ENCODE results near the gene DGKI. TPM values are rescaled to one million over a fixed set of nuclear protein-coding genes. Genes with fewer than 3 reads are reported as not detected.
A peak's percentile ranks its signal among the peaks of the same experiment; 100 is the strongest.

The DGKI gene
- total RNA-seq, 2 donors from 2014 or later = 17.8 to 18.2 TPM

DNA sequence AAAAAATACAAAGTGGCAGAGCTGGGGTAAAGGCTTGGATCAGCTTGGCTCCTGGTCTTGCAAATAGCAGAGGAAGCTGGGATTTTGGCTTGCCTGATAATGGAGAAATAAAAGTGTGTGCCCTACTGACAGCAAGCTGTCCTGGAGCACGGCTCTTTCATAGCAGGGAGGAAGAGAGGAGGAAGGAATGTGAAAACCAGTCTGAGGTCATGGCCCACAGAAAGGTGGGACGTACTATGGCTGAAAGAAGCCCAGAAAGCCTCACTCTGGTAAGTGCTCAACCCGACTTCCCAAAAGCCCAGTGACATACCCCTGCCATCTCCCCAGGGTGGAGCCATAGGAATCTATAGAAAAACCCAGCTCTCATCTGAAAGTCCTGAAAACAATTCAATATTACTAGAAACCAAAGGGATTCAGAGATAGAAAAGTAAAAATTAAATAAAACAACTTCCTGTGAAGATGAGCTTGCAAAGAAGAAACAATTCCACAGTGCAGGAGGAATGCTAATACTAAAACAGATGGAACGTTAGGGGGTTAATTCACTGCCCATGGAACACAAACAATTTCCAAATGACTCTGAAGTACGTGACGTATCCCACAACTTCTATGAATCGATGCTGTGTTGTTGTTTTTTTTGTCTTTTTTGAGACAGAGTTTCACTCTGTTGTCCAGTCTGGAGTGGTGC is 256.6 kb downstream of the DGKI start:
- Mint-ChIP-seq H3K4me1 (ENCODE audit: low read depth) (no peaks in the 10 kb centered on the region), H3K36me3 (ENCODE audit: insufficient read depth in 2 of 2) (no peaks in the 10 kb centered on the region), H3K9me3 (no peaks in the 10 kb centered on the region), H3K4me3 (no peak overlapping the region), H3K27me3 (ENCODE audit: low read depth) (peaks cover 8% of the 10 kb centered on the region), H3K27ac (no peak overlapping the region)
- ATAC-seq (replicated peaks in 1 of 2) = no peak
- DNase-seq = no peak

DNA sequence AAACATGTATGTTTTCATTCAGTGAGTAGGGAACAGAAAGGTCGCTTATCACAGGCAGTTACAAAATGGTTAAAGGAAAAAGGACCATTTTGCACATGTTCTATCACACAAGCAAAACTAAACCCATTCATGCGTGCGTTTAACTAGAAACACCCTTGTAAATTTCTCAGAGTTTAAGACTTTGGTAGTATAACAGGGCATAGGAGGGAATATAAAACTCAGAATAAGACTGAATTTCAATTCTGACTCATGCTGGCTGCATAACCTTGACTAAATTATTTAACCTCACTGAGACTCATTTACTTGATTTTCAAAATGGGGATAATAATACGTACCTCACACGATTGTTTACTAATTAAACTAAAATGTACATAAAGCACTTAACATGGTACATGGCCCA is 259.4 kb downstream of the DGKI start:
- Mint-ChIP-seq H3K27me3 (ENCODE audit: low read depth) (peaks cover 7% of the 10 kb centered on the region), H3K9me3 (no peaks in the 10 kb centered on the region), H3K27ac (no peak overlapping the region), H3K36me3 (ENCODE audit: insufficient read depth in 2 of 2) (no peaks in the 10 kb centered on the region), H3K4me3 (no peak overlapping the region), H3K4me1 (ENCODE audit: low read depth) (no peaks in the 10 kb centered on the region)
- no peak for ATAC-seq (replicated peaks in 1 of 2)
- DNase-seq = no peak

DNA sequence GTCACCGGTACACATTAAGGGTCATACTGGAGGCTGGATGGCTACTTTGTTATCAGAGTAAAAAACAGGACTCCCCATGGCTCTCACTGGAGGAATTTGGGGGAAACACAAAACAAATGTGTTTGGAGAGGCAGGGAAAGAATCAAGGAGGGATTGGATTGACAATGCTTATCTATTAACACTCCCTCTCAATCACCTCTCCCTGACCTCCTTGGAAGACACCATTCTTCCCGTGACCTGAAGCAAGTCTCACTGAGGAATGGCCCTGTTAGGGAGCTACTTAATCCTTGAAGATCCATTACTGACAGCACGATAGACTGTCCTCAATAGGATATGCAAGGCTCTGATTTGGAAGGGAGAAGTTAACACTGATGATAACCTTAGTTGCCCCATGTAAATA is 261.2 kb downstream of the DGKI start:
- Mint-ChIP-seq H3K27me3 (ENCODE audit: low read depth) (peaks cover 7% of the 10 kb centered on the region), H3K36me3 (ENCODE audit: insufficient read depth in 2 of 2) (no peaks in the 10 kb centered on the region), H3K9me3 (no peaks in the 10 kb centered on the region), H3K4me1 (ENCODE audit: low read depth) (no peaks in the 10 kb centered on the region), H3K27ac (no peak overlapping the region), H3K4me3 (no peak overlapping the region)
- no peak for DNase-seq
- no peak for ATAC-seq (replicated peaks in 1 of 2)

DNA sequence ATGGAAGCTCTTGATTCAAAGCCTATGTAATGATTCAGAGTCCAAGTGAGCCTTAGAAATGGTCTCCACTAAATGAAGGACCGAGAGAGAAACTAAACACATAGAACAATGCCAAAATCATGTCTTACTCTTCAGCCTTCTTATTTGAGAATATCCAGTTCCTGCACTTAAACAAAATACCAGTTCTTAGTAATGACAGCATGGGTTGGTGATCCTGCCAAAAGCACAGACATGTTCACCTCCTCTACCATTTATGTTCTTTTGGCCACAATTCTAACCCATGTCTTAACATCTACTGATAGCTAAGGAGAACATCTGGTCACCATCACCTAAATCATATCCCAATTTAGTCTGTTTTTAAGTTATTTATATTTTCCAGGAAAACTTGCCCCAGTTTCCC is 263.6 kb downstream of the DGKI start:
- no peak for ATAC-seq (replicated peaks in 1 of 2)

DNA sequence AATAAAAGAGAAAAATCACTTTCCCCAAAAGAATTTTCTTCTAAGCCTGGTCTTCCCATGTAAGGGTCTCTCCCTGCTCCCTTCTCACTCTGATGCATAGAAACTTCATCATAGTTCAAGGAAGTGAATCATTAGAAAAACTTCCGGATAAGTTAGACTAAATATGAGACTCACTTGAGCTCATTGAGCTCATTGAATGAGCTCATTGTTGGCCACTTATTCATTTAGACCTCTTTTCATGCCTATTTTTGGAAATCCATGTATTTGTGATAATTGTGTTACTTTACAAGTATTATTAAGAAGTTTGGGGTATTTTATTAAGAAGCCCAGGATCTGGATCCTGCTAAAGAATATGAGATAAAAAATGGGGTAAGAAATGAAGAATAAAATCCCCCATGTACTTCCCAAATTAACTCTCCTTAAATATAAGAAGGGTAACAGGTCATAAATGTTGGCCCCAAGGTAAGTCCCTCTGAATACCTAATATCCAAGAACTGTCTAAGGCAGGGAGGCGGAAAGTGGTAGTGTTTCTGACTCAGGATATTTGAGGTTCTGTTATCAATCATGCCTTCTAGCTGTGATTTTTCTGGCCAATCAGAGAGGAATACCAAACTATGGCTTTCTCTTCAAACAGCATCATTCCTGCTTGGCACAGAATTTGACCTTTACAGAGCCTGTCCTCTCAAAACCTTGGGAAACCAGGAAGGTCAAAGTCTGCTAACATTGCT is 266.7 kb downstream of the DGKI start:
- Mint-ChIP-seq H3K9me3 (no peaks in the 10 kb centered on the region), H3K36me3 (ENCODE audit: insufficient read depth in 2 of 2) (no peaks in the 10 kb centered on the region), H3K4me1 (ENCODE audit: low read depth) (no peaks in the 10 kb centered on the region), H3K27me3 (ENCODE audit: low read depth) (peaks cover 4% of the 10 kb centered on the region), H3K27ac (no peak overlapping the region), H3K4me3 (no peak overlapping the region)
- DNase-seq = no peak
- ATAC-seq (replicated peaks in 1 of 2) = peak in 1 of 2 donors; percentile 21

More for the DNA sequence above, 263.6 kb downstream of the DGKI start:
- H3K9me3 Mint-ChIP-seq = no peaks in the 10 kb centered on the region
- no peak for DNase-seq
- no peak overlapping the region for H3K4me3 Mint-ChIP-seq
- peaks cover 4% of the 10 kb centered on the region for H3K27me3 Mint-ChIP-seq (ENCODE audit: low read depth)
- no peaks in the 10 kb centered on the region for H3K4me1 Mint-ChIP-seq (ENCODE audit: low read depth)
- H3K36me3 Mint-ChIP-seq (ENCODE audit: insufficient read depth in 2 of 2) = no peaks in the 10 kb centered on the region
- H3K27ac Mint-ChIP-seq = no peak overlapping the region

DNA sequence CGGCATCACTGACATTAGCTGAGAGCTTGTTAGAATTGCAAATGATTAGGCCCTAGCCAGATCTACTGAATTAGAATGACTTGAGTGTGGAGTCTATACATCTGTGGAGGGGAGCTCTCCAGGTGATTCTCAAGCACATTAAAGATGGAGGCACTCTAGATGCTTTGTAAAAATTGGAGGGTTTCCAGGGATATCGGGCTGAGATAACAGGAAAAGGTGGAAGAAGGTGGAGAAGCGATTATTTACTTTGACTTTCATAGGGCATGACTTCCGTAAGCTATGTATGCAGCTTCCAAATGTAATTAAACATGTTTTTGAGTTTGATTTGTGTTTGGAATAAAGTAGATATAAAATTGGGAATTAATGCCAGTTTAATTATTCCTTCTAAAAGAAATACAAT is 268.2 kb downstream of the DGKI start:
- H3K4me1 Mint-ChIP-seq (ENCODE audit: low read depth) = no peaks in the 10 kb centered on the region
- no peaks in the 10 kb centered on the region for H3K36me3 Mint-ChIP-seq (ENCODE audit: insufficient read depth in 2 of 2)
- H3K27ac Mint-ChIP-seq = no peak overlapping the region
- ATAC-seq (replicated peaks in 1 of 2) = no peak
- DNase-seq = no peak
- H3K9me3 Mint-ChIP-seq = no peaks in the 10 kb centered on the region
- H3K4me3 Mint-ChIP-seq = no peak overlapping the region
- H3K27me3 Mint-ChIP-seq (ENCODE audit: low read depth) = peaks cover 4% of the 10 kb centered on the region

DNA sequence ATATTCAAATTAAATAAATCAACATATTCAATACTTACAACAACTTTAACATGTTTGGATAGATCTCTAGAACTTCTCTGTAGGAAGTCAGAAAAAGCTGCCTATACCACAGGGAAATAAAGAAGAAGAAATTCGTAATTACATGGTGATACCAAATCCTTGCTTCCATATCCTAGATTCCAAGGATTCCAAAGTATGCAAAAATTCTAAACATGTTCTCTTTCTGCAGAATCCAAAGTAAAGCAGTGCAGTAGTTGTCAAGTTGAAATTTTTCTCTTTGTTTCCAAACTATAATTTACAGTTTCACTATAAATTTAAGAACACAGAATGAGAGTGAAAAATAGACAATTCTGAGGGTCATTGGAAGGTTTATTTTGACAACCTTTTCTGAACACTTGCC is 269.6 kb downstream of the DGKI start:
- H3K36me3 Mint-ChIP-seq (ENCODE audit: insufficient read depth in 2 of 2) = no peaks in the 10 kb centered on the region
- no peaks in the 10 kb centered on the region for H3K4me1 Mint-ChIP-seq (ENCODE audit: low read depth)
- no peaks in the 10 kb centered on the region for H3K9me3 Mint-ChIP-seq
- DNase-seq (no peak), ATAC-seq (replicated peaks in 1 of 2) (no peak)
- H3K27me3 Mint-ChIP-seq (ENCODE audit: low read depth) = peaks cover 4% of the 10 kb centered on the region
- no peak overlapping the region for H3K4me3 Mint-ChIP-seq
- no peak overlapping the region for H3K27ac Mint-ChIP-seq

DNA sequence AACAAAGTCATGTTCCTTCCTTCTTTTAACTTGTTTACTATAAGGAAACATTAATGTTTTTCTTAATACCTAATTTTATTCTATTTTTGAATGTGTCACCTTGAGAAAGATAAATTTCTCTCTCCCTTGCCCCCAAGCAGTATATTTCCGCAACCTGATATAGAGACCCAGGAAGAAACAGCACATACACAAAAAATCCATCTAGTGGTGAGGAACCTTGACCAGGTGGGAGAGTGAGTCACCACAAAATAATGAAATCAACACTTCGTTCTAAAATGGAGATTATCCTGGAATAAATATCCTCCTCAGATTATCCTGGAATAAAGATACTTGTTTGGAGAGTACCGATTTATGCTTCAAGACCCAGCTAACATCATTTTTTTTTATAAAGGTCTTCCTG is 270.3 kb downstream of the DGKI start:
- Mint-ChIP-seq H3K27me3 (ENCODE audit: low read depth) (peaks cover 4% of the 10 kb centered on the region), H3K9me3 (no peaks in the 10 kb centered on the region), H3K4me3 (no peak overlapping the region), H3K4me1 (ENCODE audit: low read depth) (no peaks in the 10 kb centered on the region), H3K27ac (no peak overlapping the region), H3K36me3 (ENCODE audit: insufficient read depth in 2 of 2) (no peaks in the 10 kb centered on the region)
- ATAC-seq (replicated peaks in 1 of 2) (no peak), DNase-seq (no peak)

DNA sequence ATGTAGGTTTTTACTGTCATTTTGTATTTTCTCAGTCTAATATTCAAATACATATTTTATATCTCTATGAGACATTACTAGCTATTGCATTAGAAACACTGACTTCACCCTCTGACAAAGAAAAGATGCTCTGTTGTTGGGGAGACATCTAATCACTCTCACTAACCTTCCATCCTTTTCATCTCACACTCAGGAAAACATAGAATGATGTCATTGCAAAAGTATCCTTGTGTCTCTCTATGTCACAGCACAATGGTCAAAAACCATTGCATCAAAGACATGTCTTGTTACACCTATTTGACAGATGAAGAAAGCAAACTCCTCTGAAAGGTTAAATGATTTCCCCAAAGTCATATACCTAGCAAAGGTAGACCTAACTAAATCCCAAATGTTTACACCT is 272.0 kb downstream of the DGKI start:
- H3K9me3 Mint-ChIP-seq = no peaks in the 10 kb centered on the region
- DNase-seq (no peak), ATAC-seq (replicated peaks in 1 of 2) (no peak)

DNA sequence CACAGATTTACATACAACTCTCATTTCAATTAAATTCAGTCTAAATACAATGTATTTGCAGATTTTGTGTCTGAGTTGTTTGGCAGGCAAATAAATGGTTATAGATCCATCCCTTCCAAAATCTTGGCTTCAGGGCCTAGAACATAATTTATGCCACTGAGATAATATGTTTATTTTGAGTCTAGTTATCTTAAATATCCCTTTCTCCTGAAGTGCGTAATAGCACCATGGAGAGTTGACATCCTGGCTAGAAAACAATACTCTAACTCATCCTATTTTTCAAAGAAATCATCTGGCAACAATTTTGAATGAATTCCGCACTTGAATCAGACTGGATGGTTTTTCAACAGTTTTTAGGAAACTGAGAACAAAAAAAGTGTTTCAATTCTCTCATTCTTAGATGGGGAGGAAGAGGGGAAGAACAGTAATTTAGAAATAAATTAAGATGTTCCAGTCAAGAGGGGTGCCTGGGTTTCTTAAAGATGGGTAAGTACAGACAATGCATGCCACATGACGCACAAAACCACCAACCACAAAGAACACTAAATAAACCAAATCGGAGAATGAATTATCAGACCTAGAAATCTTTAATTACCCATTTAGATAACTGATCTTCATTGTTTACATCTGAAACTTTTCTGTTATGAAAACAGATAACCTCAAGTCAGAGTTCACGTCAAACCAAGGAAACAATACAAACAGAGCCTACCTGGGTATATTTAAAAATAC is 274.6 kb downstream of the DGKI start:
- DNase-seq (no peak), ATAC-seq (replicated peaks in 1 of 2) (no peak)
- H3K36me3 Mint-ChIP-seq (ENCODE audit: insufficient read depth in 2 of 2) = peaks cover 0 to 1% of the 10 kb centered on the region in 2 donors
- H3K9me3 Mint-ChIP-seq = no peaks in the 10 kb centered on the region
- no peak overlapping the region for H3K4me3 Mint-ChIP-seq
- no peaks in the 10 kb centered on the region for H3K4me1 Mint-ChIP-seq (ENCODE audit: low read depth)
- no peaks in the 10 kb centered on the region for H3K27me3 Mint-ChIP-seq (ENCODE audit: low read depth)
- no peak overlapping the region for H3K27ac Mint-ChIP-seq

More for the DNA sequence above, 272.0 kb downstream of the DGKI start:
- Mint-ChIP-seq H3K4me1 (ENCODE audit: low read depth) (no peaks in the 10 kb centered on the region), H3K27ac (no peak overlapping the region), H3K27me3 (ENCODE audit: low read depth) (peaks cover 4% of the 10 kb centered on the region), H3K36me3 (ENCODE audit: insufficient read depth in 2 of 2) (no peaks in the 10 kb centered on the region), H3K4me3 (no peak overlapping the region)

DNA sequence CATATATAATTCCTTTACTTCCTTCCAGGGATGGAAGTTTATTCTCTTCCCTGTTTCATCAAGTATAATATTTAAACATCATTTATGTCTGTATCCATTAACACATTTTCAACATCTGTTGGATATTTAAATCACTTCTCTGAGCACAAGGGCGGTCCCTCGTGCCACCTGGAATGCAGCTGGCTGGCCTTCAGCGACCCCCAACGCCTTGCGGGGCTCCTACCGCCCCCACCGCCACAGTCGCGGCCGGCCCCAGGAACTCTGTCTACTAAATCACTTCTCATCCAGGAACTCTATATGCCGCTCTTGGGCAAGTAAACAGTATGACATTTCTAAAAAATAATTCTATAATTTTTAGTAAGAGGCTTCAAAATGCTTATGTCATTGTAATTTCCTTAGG is 282.1 kb downstream of the DGKI start:
- Mint-ChIP-seq H3K4me3 (no peak overlapping the region), H3K27me3 (ENCODE audit: low read depth) (no peaks in the 10 kb centered on the region), H3K4me1 (ENCODE audit: low read depth) (no peaks in the 10 kb centered on the region), H3K27ac (no peak overlapping the region), H3K9me3 (peaks cover 0 to 2% of the 10 kb centered on the region in 2 donors), H3K36me3 (ENCODE audit: insufficient read depth in 2 of 2) (peaks cover 0 to 1% of the 10 kb centered on the region in 2 donors)
- ATAC-seq (replicated peaks in 1 of 2) (no peak), DNase-seq (no peak)

DNA sequence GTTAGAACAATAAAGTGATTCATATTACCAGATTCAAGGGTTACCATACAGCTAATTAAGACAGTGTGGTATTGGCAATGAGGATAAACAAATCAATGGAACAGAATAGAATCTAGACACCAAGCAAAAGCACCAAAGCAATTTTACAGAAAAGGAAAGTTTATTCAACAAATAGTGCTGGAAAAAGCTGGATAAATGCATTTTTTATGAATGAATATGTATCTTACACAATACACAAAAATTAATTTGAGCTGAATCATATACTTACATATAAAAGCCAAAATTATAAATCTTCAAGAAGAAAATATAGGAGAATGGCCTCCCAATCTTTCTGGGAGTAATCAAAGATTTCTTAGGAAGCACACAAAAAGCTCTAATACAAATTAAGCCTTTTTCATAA is 282.8 kb downstream of the DGKI start:
- no peaks in the 10 kb centered on the region for H3K4me1 Mint-ChIP-seq (ENCODE audit: low read depth)
- H3K4me3 Mint-ChIP-seq = no peak overlapping the region
- H3K27me3 Mint-ChIP-seq (ENCODE audit: low read depth) = no peaks in the 10 kb centered on the region
- ATAC-seq (replicated peaks in 1 of 2) (no peak), DNase-seq (no peak)
- peaks cover 0 to 2% of the 10 kb centered on the region in 2 donors for H3K9me3 Mint-ChIP-seq
- H3K36me3 Mint-ChIP-seq (ENCODE audit: insufficient read depth in 2 of 2) = peaks cover 0 to 1% of the 10 kb centered on the region in 2 donors
- no peak overlapping the region for H3K27ac Mint-ChIP-seq

DNA sequence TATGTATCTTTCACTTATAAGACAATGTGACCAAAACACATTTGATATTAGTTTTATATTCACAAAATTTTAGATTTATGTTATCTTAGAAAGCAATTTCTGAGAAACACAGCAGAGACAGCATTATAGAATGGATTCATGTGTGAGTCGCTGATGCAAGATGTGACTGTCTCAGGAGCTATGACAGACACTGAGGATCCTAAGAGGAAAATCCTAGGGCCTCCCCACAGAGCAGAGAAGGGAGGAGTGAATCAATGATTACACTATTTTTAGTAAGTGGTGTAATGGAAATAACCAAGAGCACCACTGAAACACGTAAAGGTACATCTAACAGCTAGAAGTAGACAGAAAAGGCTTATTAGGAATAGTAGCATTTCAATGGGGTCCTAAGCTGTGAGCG is 299.3 kb downstream of the DGKI start:
- no peak overlapping the region for H3K27ac Mint-ChIP-seq
- H3K4me3 Mint-ChIP-seq = no peak overlapping the region
- no peaks in the 10 kb centered on the region for H3K4me1 Mint-ChIP-seq (ENCODE audit: low read depth)
- DNase-seq (no peak), ATAC-seq (replicated peaks in 1 of 2) (no peak)
- H3K36me3 Mint-ChIP-seq (ENCODE audit: insufficient read depth in 2 of 2) = peaks cover 0 to 2% of the 10 kb centered on the region in 2 donors
- no peaks in the 10 kb centered on the region for H3K9me3 Mint-ChIP-seq
- no peaks in the 10 kb centered on the region for H3K27me3 Mint-ChIP-seq (ENCODE audit: low read depth)
